ENCODE results near the gene ZNF277. TPM values are rescaled to one million over a fixed set of nuclear protein-coding genes. Genes with fewer than 3 reads are reported as not detected.

ZNF277 gene
- polyA plus RNA-seq, 1 donor (not counting 4 experiments of a cell fraction or from before 2014, with no cell fraction given) = 20.2 TPM

GRCh38 chr7:112262855-112263487 is 56.5 kb downstream of the ZNF277 start:
- no peak overlapping the region for H3K4me3 ChIP-seq (ENCODE audit: control insufficient read depth in 2 of 3, extremely low read depth in 1 of 3, insufficient read depth in 2 of 3, low read depth in 1 of 3, low read length in 3 of 3)
- dilution Hi-C loops (cut with MboI; ENCODE audit: extremely low pct_ligation_motif_present, low sequenced_read_pairs) = no loop called here
- peaks cover 2% of the 10 kb centered on the region for H4K20me1 ChIP-seq (ENCODE audit: control insufficient read depth, extremely low read depth, insufficient read depth, low read length)
- peaks cover 2% of the 10 kb centered on the region for H3K79me2 ChIP-seq (ENCODE audit: control insufficient read depth, insufficient read depth, low read length)
- no peaks in the 10 kb centered on the region for H3K9me3 ChIP-seq (ENCODE audit: control insufficient read depth, low read depth, low read length)
- no peak overlapping the region for H3K9ac ChIP-seq (ENCODE audit: control insufficient read depth, extremely low read depth, insufficient read depth, low read length)
- H2AFZ ChIP-seq (ENCODE audit: control insufficient read depth, low read length) = no peak overlapping the region
- H3K4me1 ChIP-seq (ENCODE audit: control insufficient read depth, extremely low read depth, insufficient read depth, low read length) = no peaks in the 10 kb centered on the region
- TF ChIP-seq, protein P1, sequence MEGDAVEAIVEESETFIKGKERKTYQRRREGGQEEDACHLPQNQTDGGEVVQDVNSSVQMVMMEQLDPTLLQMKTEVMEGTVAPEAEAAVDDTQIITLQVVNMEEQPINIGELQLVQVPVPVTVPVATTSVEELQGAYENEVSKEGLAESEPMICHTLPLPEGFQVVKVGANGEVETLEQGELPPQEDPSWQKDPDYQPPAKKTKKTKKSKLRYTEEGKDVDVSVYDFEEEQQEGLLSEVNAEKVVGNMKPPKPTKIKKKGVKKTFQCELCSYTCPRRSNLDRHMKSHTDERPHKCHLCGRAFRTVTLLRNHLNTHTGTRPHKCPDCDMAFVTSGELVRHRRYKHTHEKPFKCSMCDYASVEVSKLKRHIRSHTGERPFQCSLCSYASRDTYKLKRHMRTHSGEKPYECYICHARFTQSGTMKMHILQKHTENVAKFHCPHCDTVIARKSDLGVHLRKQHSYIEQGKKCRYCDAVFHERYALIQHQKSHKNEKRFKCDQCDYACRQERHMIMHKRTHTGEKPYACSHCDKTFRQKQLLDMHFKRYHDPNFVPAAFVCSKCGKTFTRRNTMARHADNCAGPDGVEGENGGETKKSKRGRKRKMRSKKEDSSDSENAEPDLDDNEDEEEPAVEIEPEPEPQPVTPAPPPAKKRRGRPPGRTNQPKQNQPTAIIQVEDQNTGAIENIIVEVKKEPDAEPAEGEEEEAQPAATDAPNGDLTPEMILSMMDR (optimal IDR thresholded peaks at IDR 0.05 in 1 of 3, IDR thresholded peaks at IDR 0.05 in 1 of 3, conservative IDR thresholded peaks at IDR 0.05 in 1 of 3; ENCODE audit: extremely low read depth in 1 of 3, insufficient read depth in 2 of 3, low read length in 3 of 3) = no peak
- no peak for TF ChIP-seq EZH2 (IDR thresholded peaks at IDR 0.05; ENCODE audit: low read length)
- no peak overlapping the region for H3K27ac ChIP-seq (ENCODE audit: control insufficient read depth, insufficient read depth, low read length)
- H3K36me3 ChIP-seq (ENCODE audit: control insufficient read depth in 2 of 2, extremely low read depth in 1 of 2, insufficient read depth in 2 of 2, low read length in 2 of 2) = no peaks in the 10 kb centered on the region
- no peaks in the 10 kb centered on the region for H3K27me3 ChIP-seq (ENCODE audit: control insufficient read depth, extremely low read depth, insufficient read depth, low read length)
- no peak for FAIRE-seq
- no peaks in the 10 kb centered on the region for H3K9me1 ChIP-seq (ENCODE audit: control insufficient read depth, extremely low read depth, insufficient read depth, low read length)
- H3K4me2 ChIP-seq (ENCODE audit: control insufficient read depth, extremely low read depth, insufficient read depth, low read depth, low read length) = no peak overlapping the region
- no peak for DNase-seq (ENCODE audit: low read depth, low spot score)

DNA sequence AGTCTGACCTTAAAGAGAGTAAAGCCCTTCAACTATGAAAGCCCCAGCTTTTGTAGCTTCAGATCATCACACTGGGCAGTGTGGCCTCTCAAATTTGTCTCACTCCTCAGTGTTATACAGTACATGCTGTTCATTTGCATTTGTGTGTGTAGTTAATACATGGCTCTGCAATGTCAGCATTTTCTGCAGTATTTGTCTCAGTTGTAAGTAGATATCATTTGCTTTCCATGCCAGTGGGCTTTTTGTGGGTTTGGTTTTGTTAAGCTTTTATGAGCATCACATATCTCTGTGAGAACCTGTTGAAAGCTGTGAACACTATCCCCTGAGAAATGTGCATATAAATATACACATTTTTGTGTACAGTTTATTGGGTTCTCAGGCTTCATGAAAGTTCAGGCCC is 57.0 kb downstream of the ZNF277 start:
- Histone ChIP-seq H3K4me3 (ENCODE audit: control insufficient read depth in 2 of 3, extremely low read depth in 1 of 3, insufficient read depth in 2 of 3, low read depth in 1 of 3, low read length in 3 of 3) (no peak overlapping the region), H2AFZ (ENCODE audit: control insufficient read depth, low read length) (no peak overlapping the region), H3K9ac (ENCODE audit: control insufficient read depth, extremely low read depth, insufficient read depth, low read length) (no peak overlapping the region), H4K20me1 (ENCODE audit: control insufficient read depth, extremely low read depth, insufficient read depth, low read length) (peaks cover 2% of the 10 kb centered on the region), H3K27me3 (ENCODE audit: control insufficient read depth, extremely low read depth, insufficient read depth, low read length) (no peaks in the 10 kb centered on the region), H3K4me1 (ENCODE audit: control insufficient read depth, extremely low read depth, insufficient read depth, low read length) (no peaks in the 10 kb centered on the region), H3K36me3 (ENCODE audit: control insufficient read depth in 2 of 2, extremely low read depth in 1 of 2, insufficient read depth in 2 of 2, low read length in 2 of 2) (no peaks in the 10 kb centered on the region), H3K4me2 (ENCODE audit: control insufficient read depth, extremely low read depth, insufficient read depth, low read depth, low read length) (no peak overlapping the region), H3K9me3 (ENCODE audit: control insufficient read depth, low read depth, low read length) (no peaks in the 10 kb centered on the region), H3K79me2 (ENCODE audit: control insufficient read depth, insufficient read depth, low read length) (peaks cover 2% of the 10 kb centered on the region), H3K9me1 (ENCODE audit: control insufficient read depth, extremely low read depth, insufficient read depth, low read length) (no peaks in the 10 kb centered on the region), H3K27ac (ENCODE audit: control insufficient read depth, insufficient read depth, low read length) (no peak overlapping the region)
- dilution Hi-C loops (cut with MboI; ENCODE audit: extremely low pct_ligation_motif_present, low sequenced_read_pairs) = no loop called here
- FAIRE-seq (no peak), DNase-seq (ENCODE audit: low read depth, low spot score) (no peak)
- TF ChIP-seq, protein P1 (optimal IDR thresholded peaks at IDR 0.05 in 1 of 3, IDR thresholded peaks at IDR 0.05 in 1 of 3, conservative IDR thresholded peaks at IDR 0.05 in 1 of 3; ENCODE audit: extremely low read depth in 1 of 3, insufficient read depth in 2 of 3, low read length in 3 of 3) = no peak
- TF ChIP-seq EZH2 (IDR thresholded peaks at IDR 0.05; ENCODE audit: low read length) = no peak
